PC-3 (cell line): ENCODE measurements around the gene SERPINB8. TPM values are rescaled to one million over a fixed set of nuclear protein-coding genes. Genes with fewer than 3 reads are reported as not detected.

Source experiments
- ATAC-seq: fragments of 200-7000 bp; cut with Tn5 transposase; 2 replicates; pipeline ENCODE4 v1.9.1; 2020; ENCODE audit warnings: mild to moderate bottlenecking, moderate library complexity
- Bru-seq: library from RNA; stranded (reverse); fragments of 400-500 nt; gene quantifications from one replicate; lab custom pipeline; 2021; lab: Mats Ljungman, UMichigan
- BruChase-seq, 2 experiments: library from RNA; stranded (reverse); fragments of 400-500 nt; gene quantifications; one replicate each; lab custom pipeline; 2021; lab: Mats Ljungman, UMichigan
- BruUV-seq: library from RNA; stranded (reverse); fragments of 400-500 nt; replicated peaks from 2 replicates; lab custom pipeline; 2021; lab: Mats Ljungman, UMichigan
- CTCF ChIA-PET: fragments of 300-600 bp; sonication (Branson Sonifier 250); formaldehyde crosslinking; loops from one replicate; lab custom pipeline; 2022; ENCODE audit warnings: antibody characterized with exemption; lab: Charles Lee
- POLR2A ChIA-PET: fragments of 300-600 bp; sonication (Branson Sonifier 250); formaldehyde crosslinking; loops from one replicate; lab custom pipeline; 2022; ENCODE audit warnings: antibody characterized with exemption; ENCODE audit not compliant: unreplicated experiment; lab: Charles Lee
- DNase-seq: peaks from one replicate; pipeline ENCODE4 v3.0.0-alpha.2; 2015
- H2AFZ ChIP-seq: fragments of 300-600 bp; sonication (generic); 2 replicates; pipeline ENCODE4 v1.6.0; 2016; ENCODE audit warnings: antibody characterized with exemption, low read length
- H3F3A ChIP-seq: fragments of 300-600 bp; sonication (generic); one replicate; pipeline ENCODE4 v1.6.0; 2017; ENCODE audit warnings: antibody characterized with exemption, low read length, control low read depth, mild to moderate bottlenecking; ENCODE audit not compliant: unreplicated experiment
- H3K27ac ChIP-seq: fragments of 300-600 bp; sonication (generic); 2 replicates; pipeline ENCODE4 v1.5.1; 2016; ENCODE audit warnings: mild to moderate bottlenecking, low read length
- H3K27me3 ChIP-seq: fragments of 300-600 bp; sonication (generic); 2 replicates; pipeline ENCODE4 v1.6.1; 2016; ENCODE audit warnings: low read length, mixed read lengths
- H3K36me3 ChIP-seq: fragments of 300-600 bp; sonication (generic); 2 replicates; pipeline ENCODE4 v1.6.1; 2016; ENCODE audit warnings: low read depth, mixed run types, low read length, mixed read lengths
- H3K4me1 ChIP-seq: fragments of 300-600 bp; sonication (generic); 2 replicates; pipeline ENCODE4 v1.5.1; 2016; ENCODE audit warnings: low read length; ENCODE audit not compliant: insufficient read depth
- H3K4me2 ChIP-seq: fragments of 300-600 bp; sonication (generic); 2 replicates; pipeline ENCODE4 v1.6.0; 2016; ENCODE audit warnings: low read length
- H3K4me3 ChIP-seq: fragments of 300-600 bp; sonication (generic); 2 replicates; pipeline ENCODE4 v1.5.1; 2016; ENCODE audit warnings: mild to moderate bottlenecking, low read length, mixed read lengths
- H3K79me2 ChIP-seq: fragments of 300-600 bp; sonication (generic); 2 replicates; pipeline ENCODE4 v1.6.1; 2017; ENCODE audit warnings: low read length, mixed read lengths
- H3K9ac ChIP-seq: fragments of 300-600 bp; sonication (generic); 2 replicates; pipeline ENCODE4 v1.6.0; 2016; ENCODE audit warnings: mild to moderate bottlenecking, low read length
- H3K9me2 ChIP-seq: fragments of 300-600 bp; sonication (generic); replicated peaks from 2 replicates; pipeline ENCODE4 v1.6.1; 2016; ENCODE audit warnings: mixed run types, low read length, mixed read lengths
- H3K9me3 ChIP-seq: fragments of 300-600 bp; sonication (generic); 2 replicates; pipeline ENCODE4 v1.6.1; 2016; ENCODE audit warnings: low read length, mixed read lengths
- H4K20me1 ChIP-seq: fragments of 300-600 bp; sonication (generic); 2 replicates; pipeline ENCODE4 v1.6.1; 2016; ENCODE audit warnings: low read length, mixed read lengths
- CTCF ChIP-seq: fragments of 300-600 bp; sonication (generic); conservative IDR thresholded peaks from 2 replicates; pipeline ENCODE4 v1.5.1; 2017; ENCODE audit warnings: antibody characterized with exemption, low read depth, mild to moderate bottlenecking, low read length
- EZH2 ChIP-seq: fragments of 300-600 bp; sonication (generic); IDR thresholded peaks from one replicate; pipeline ENCODE4 v1.6.1; 2017; ENCODE audit warnings: antibody characterized with exemption, mild to moderate bottlenecking, low read length; ENCODE audit not compliant: unreplicated experiment
- EZH2phosphoT487 ChIP-seq: fragments of 300-600 bp; sonication (generic); IDR thresholded peaks from 2 replicates; pipeline ENCODE4 v1.6.1; 2018; ENCODE audit warnings: mild to moderate bottlenecking, antibody characterized with exemption, low read length, borderline replicate concordance
- intact Hi-C: fragments of 100-400 bp; cut with micrococcal nuclease; formaldehyde crosslinking; loops from 2 replicates; pipeline ENCODE4 v1.9.0; 2023
- long read RNA-seq: library from polyadenylated mRNA; unstranded; transcript quantifications from one replicate; pipeline ENCODE4 v2.0.0, GENCODE V29; 2021; ENCODE audit not compliant: unreplicated experiment
- total RNA-seq: library from RNA; depleted of rRNA; stranded (reverse); fragments of >200 nt; gene quantifications from 2 replicates; pipeline ENCODE4 v1.2.3, GENCODE V29; 2014; rRNA removed

The SERPINB8 gene
- total RNA-seq (21.1 and 24.1 TPM in 2 replicates), Bru-seq, nascent RNA (percentile 85 among the genes with signal in this experiment), BruChase-seq, experiment 1, labeled RNA remaining after a 6-hour chase (percentile 79 among the genes with signal in this experiment), BruChase-seq, experiment 2, labeled RNA remaining after a 2-hour chase (percentile 78 among the genes with signal in this experiment)
- long read RNA-seq, transcript SERPINB8-202 (7 exons, 3,387 nt), result minor isoform, 8 of 48 reads
- long read RNA-seq, transcript SERPINB8-203 (7 exons, 3,477 nt), result major isoform, 11 of 48 reads
- long read RNA-seq, partial matches to known transcripts, result 7 of 48 reads
- long read RNA-seq, other reads (novel, unspliced or antisense), result 19 of 48 reads

- ATAC-seq, result peak; percentile 91
- intact Hi-C loops, result no loop called here
- CTCF ChIA-PET, result no interaction called here
Measured at GRCh38 chr18:63969942-63970808, at the start of gene SERPINB8. Gene SERPINB8 (plus strand): TSS chr18:63970081. CDS start chr18:63978309, 8,228 bp downstream.

GRCh38 chr18:63922049-63922448 is 47.8 kb upstream of the SERPINB8 start:
- Histone ChIP-seq H3K36me3 (no peaks in the 10 kb centered on the region), H3F3A (no peaks in the 10 kb centered on the region), H3K4me3 (no peak overlapping the region), H3K27ac (no peak overlapping the region), H2AFZ (no peak overlapping the region), H3K9me3 (no peaks in the 10 kb centered on the region), H4K20me1 (no peaks in the 10 kb centered on the region), H3K4me2 (no peak overlapping the region), H3K27me3 (peaks cover 9% of the 10 kb centered on the region; the same call in 1 of the 2 replicates), H3K9ac (no peak overlapping the region), H3K9me2 (no peaks in the 10 kb centered on the region), H3K79me2 (no peaks in the 10 kb centered on the region), H3K4me1 (no peaks in the 10 kb centered on the region)
- CTCF ChIA-PET, result no interaction called here
- DNase-seq, result no peak
- intact Hi-C loops, result no loop called here
- POLR2A ChIA-PET, result no interaction called here
- TF ChIP-seq EZH2phosphoT487 (no peak), CTCF (no peak), EZH2 (no peak)
- no TSS peak for BruUV-seq
- no peak for ATAC-seq

More at GRCh38 chr18:63969942-63970808, at the start of gene SERPINB8:
- Histone ChIP-seq H3K79me2 (peaks cover 31% of the 10 kb centered on the region), H3K4me1 (peaks cover 19% of the 10 kb centered on the region), H3K4me3 (peak within 1 kb of the TSS; percentile 99), H3K27me3 (no peaks in the 10 kb centered on the region), H3F3A (peaks cover 4% of the 10 kb centered on the region), H2AFZ (peak within 1 kb of the TSS; percentile 97), H3K9me2 (no peaks in the 10 kb centered on the region), H3K4me2 (peak within 1 kb of the TSS; percentile 98), H3K9ac (peak within 1 kb of the TSS; percentile 90), H3K9me3 (no peaks in the 10 kb centered on the region), H3K27ac (peak within 1 kb of the TSS; percentile 94), H3K36me3 (no peaks in the 10 kb centered on the region), H4K20me1 (peaks cover 3% of the 10 kb centered on the region; the same call in 1 of the 2 replicates)
- peak; percentile 92 for DNase-seq
- POLR2A ChIA-PET, result interaction anchor here (0.6 to 0.8 kb wide), 6 partner anchors 19 to 604 kb away, joined by 3 to 10 read pairs (median 4); no protein-coding TSS in a partner anchor
- BruUV-seq, result no TSS peak
- TF ChIP-seq EZH2 (no peak), EZH2phosphoT487 (no peak), CTCF (no peak)
